ENCODE data around the gene SYNPO2.

The SYNPO2 gene

DNA sequence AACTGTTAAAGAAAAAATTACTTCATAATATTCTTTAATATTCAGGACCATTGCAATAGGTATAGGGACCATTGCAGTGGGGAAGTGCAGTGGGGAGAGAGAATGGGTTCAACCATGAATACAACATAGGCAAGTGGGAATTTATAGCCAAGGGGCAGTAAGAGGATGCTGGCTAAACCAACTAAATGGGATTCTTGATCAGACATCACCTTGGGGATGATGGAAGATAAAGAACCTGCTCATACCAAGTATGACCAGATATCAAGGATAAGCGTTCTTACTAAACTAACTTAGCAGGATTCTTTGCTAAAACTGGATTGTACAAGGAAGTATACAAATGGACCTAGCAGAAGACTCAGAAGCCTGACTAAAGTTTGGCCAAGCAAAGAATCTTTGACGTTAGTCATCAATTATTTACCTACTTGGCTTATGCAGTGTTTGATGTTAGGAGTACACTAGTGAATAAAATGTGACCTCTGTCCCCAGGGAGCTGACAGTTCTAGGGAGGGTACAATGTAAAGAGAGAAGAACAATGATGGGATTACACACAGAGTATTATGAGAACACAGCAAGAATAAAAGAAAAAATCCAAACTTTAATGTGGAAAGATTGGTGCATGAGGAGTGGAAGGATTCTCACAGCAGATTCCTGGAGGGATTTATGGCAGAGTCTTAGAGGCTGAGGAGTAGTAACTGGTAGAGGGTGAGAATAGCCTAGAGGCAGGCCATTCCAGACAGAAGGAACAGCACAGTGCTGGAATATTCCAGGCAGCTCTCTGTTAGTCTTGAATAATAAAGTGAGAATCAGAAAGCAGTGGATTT is 192.3 kb downstream of the SYNPO2 start:
- H3K4me3 ChIP-seq (ENCODE audit: control insufficient read depth, low read depth, low read length), result no peak overlapping the region
- no peak for DNase-seq (ENCODE audit: low read depth)
- TF ChIP-seq, protein P1, sequence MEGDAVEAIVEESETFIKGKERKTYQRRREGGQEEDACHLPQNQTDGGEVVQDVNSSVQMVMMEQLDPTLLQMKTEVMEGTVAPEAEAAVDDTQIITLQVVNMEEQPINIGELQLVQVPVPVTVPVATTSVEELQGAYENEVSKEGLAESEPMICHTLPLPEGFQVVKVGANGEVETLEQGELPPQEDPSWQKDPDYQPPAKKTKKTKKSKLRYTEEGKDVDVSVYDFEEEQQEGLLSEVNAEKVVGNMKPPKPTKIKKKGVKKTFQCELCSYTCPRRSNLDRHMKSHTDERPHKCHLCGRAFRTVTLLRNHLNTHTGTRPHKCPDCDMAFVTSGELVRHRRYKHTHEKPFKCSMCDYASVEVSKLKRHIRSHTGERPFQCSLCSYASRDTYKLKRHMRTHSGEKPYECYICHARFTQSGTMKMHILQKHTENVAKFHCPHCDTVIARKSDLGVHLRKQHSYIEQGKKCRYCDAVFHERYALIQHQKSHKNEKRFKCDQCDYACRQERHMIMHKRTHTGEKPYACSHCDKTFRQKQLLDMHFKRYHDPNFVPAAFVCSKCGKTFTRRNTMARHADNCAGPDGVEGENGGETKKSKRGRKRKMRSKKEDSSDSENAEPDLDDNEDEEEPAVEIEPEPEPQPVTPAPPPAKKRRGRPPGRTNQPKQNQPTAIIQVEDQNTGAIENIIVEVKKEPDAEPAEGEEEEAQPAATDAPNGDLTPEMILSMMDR (IDR thresholded peaks at IDR 0.05; ENCODE audit: control insufficient read depth, insufficient read depth, low read depth, low read length, missing control alignments), result no peak

DNA sequence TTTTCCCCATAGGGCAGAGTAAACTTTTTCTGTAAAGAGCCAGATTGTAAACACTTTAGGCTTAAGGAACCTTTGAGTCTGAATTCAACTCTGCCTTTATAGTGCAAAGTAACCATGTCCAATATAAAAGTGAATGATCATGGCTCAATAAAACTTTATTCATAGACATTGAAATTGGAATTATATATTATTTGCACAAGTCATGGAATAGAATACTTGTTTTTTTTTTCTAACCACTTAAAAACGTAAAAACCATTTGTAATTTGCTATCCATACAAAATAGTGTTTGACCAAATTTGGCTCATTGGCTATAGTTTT is 192.8 kb downstream of the SYNPO2 start:
- TF ChIP-seq, protein P1 (IDR thresholded peaks at IDR 0.05; ENCODE audit: control insufficient read depth, insufficient read depth, low read depth, low read length, missing control alignments), result no peak
- no peak overlapping the region for H3K4me3 ChIP-seq (ENCODE audit: control insufficient read depth, low read depth, low read length)
- no peak for DNase-seq (ENCODE audit: low read depth)

DNA sequence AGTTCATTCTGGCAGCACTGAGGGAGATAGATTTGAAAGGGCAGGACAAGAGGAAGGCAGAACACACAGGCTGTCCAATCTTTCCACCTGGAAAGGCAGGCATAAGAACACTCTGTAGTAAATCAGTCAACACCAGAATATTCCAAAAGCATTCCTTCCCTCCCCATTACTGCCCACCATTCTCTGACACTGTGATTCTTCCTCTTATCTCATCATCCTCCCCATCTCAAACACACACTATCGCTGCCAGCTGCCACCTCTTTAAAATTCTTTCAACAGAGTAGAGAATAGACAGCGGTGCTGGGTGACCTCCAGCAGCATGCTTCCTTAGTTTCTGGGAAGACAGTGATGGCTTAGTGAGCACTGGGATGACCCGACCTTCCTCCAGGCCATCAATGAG is 193.3 kb downstream of the SYNPO2 start:
- no peak for DNase-seq (ENCODE audit: low read depth)
- TF ChIP-seq, protein P1 (IDR thresholded peaks at IDR 0.05; ENCODE audit: control insufficient read depth, insufficient read depth, low read depth, low read length, missing control alignments), result no peak
- H3K4me3 ChIP-seq (ENCODE audit: control insufficient read depth, low read depth, low read length), result no peak overlapping the region

DNA sequence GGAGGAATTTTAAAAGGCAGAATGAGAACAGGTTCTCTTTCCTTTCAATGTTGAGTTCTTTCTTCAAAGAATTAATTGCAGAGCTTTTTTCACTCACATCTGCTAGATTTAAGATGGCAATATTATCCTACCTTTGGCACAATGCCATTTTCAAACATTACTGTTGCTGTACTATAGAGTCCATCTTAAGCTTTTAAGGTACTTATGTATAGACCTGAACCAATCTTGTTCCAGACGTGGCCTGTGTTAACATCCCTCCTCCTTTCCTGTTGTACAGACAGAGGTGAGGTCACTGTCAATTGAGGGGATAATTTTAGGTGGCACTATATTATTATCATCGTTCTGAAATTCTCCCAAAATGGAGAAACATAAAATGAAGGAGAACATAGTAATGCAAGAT is 194.0 kb downstream of the SYNPO2 start:
- no peak overlapping the region for H3K4me3 ChIP-seq (ENCODE audit: control insufficient read depth, low read depth, low read length)
- DNase-seq (ENCODE audit: low read depth), result no peak
- TF ChIP-seq, protein P1 (IDR thresholded peaks at IDR 0.05; ENCODE audit: control insufficient read depth, insufficient read depth, low read depth, low read length, missing control alignments), result no peak

DNA sequence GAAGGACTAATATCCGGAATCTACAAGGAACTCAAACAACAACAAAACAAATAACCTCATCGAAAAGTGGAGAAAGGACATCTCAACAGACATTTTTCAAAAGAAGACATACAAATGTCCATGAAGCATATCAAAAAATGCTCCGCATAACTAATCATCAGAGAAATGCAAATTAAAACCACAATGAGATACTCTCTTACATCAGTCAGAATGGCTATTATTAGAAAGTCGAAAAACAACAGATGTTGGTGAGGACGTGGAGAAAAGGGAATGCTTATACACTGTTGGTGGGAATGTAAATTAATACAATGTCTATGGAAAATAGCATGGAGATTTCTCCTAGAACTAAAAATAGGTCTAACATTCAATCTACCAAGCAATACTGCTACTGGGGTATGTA is 195.9 kb downstream of the SYNPO2 start:
- TF ChIP-seq, protein P1 (IDR thresholded peaks at IDR 0.05; ENCODE audit: control insufficient read depth, insufficient read depth, low read depth, low read length, missing control alignments), result no peak
- H3K4me3 ChIP-seq (ENCODE audit: control insufficient read depth, low read depth, low read length), result no peak overlapping the region
- no peak for DNase-seq (ENCODE audit: low read depth)

DNA sequence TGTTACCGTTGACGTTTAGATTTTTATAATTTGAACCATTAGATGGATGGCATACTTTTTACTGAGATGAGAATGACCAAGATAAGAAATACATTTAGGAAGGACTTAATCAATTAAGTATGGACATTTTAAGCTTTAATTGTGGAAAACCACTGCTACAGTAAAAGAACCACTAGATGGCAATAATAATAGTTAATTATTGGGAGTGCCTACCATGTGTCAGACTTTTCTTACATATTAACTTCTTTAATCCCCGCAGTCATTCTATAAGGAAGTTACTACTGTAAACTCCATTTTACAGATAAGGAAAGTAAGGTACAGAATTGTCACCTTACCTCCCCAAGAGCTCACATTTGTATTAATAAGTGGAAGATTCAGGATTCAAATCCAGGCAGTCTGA is 198.5 kb downstream of the SYNPO2 start:
- no peak overlapping the region for H3K4me3 ChIP-seq (ENCODE audit: control insufficient read depth, low read depth, low read length)
- DNase-seq (ENCODE audit: low read depth), result no peak
- TF ChIP-seq, protein P1 (IDR thresholded peaks at IDR 0.05; ENCODE audit: control insufficient read depth, insufficient read depth, low read depth, low read length, missing control alignments), result peak; percentile 30

Data from AG09309 (cell line).